Sigmoid colon (tissue), 7 donors: ENCODE measurements around the gene SNTA1. TPM values are rescaled to one million over a fixed set of nuclear protein-coding genes. Genes with fewer than 3 reads are reported as not detected.

Source experiments
- DNase-seq: peaks from one replicate; pipeline ENCODE4 v3.0.0-alpha.2; 2019
- H3K27ac ChIP-seq, 4 donors: fragments of 200-600 bp; sonication (generic); one replicate each; pipeline ENCODE4 v1.5.1; 2016 to 2019; ENCODE audit warnings: mild to moderate bottlenecking in 1 of 4
- H3K27me3 ChIP-seq, 3 donors: fragments of 200-600 bp; sonication (generic); one replicate each; pipeline ENCODE4 v1.5.1; 2019; ENCODE audit warnings: mild to moderate bottlenecking in 1 of 3
- H3K36me3 ChIP-seq, 4 donors: fragments of 200-600 bp; sonication (generic); one replicate each; pipeline ENCODE4 v1.5.1; 2016 to 2019
- H3K4me1 ChIP-seq, 4 donors: fragments of 200-600 bp; sonication (generic); one replicate each; pipeline ENCODE4 v1.5.1; 2017 to 2019
- H3K4me3 ChIP-seq, 4 donors: fragments of 200-600 bp; sonication (generic); one replicate each; pipeline ENCODE4 v1.5.1; 2017 to 2019; ENCODE audit warnings: mild to moderate bottlenecking in 2 of 4, moderate library complexity in 1 of 4
- H3K9me3 ChIP-seq, 4 donors: fragments of 200-600 bp in 3 of 4; sonication (generic) in 3 of 4; one replicate each; pipeline versions ENCODE4 v1.5.1 to v1.6.1; 2013 to 2019
- CTCF ChIP-seq, 4 experiments: fragments of 450-650 bp in 3 of 4; fragments of 200-600 bp in 1 of 4; IDR thresholded peaks; one replicate each; pipeline ENCODE4 v1.5.1; 2016 to 2019; ENCODE audit warnings: antibody characterized with exemption in 4 of 4, mild to moderate bottlenecking in 3 of 4, moderate library complexity in 2 of 4
- EP300 ChIP-seq, 4 donors: sonication (generic); formaldehyde crosslinking; IDR thresholded peaks; one replicate each; pipeline ENCODE4 v1.6.1; 2017; ENCODE audit warnings: antibody characterized with exemption in 4 of 4
- POLR2A ChIP-seq, 2 donors: fragments of 450-650 bp; IDR thresholded peaks; one replicate each; pipeline ENCODE4 v1.6.1; 2016; ENCODE audit warnings: antibody characterized with exemption in 2 of 2, mild to moderate bottlenecking in 2 of 2, moderate library complexity in 2 of 2
- POLR2AphosphoS5 ChIP-seq, 4 donors: sonication (generic); formaldehyde crosslinking; IDR thresholded peaks; one replicate each; pipeline ENCODE4 v1.6.1; 2017; ENCODE audit warnings: antibody characterized with exemption in 4 of 4
- WGBS, 2 donors: extraction: QIAGEN DNeasy Blood & Tissue Kit; methylation state at CpG; one replicate each; pipeline ENCODE4 v1.1.7; 2013; 5-methylcytosine and 5-hydroxymethylcytosine counted together
- intact Hi-C: fragments of 100-400 bp; cut with DNase I; formaldehyde crosslinking; loops from one replicate; pipeline ENCODE4 v1.15.1; 2023
- polyA plus RNA-seq, 3 donors: library from polyadenylated mRNA; stranded (reverse); fragments of 200-250 nt; gene quantifications; one replicate each; pipeline ENCODE4 v1.2.3, GENCODE V29; 2013
- total RNA-seq, 4 donors: library from RNA; depleted of rRNA; stranded (reverse); fragments of >200 nt; gene quantifications; one replicate each; pipeline ENCODE4 v1.1.0, GENCODE V29; 2016
- donor health status: healthy with polysubstance abuse.
- donor health status: Bipolar disorder and iron deficiency.
- donor health status: healthy.

Gene SNTA1
- total and polyA plus RNA-seq, 7 donors, result 5.8 to 42.7 (median 29.3) TPM

DNA sequence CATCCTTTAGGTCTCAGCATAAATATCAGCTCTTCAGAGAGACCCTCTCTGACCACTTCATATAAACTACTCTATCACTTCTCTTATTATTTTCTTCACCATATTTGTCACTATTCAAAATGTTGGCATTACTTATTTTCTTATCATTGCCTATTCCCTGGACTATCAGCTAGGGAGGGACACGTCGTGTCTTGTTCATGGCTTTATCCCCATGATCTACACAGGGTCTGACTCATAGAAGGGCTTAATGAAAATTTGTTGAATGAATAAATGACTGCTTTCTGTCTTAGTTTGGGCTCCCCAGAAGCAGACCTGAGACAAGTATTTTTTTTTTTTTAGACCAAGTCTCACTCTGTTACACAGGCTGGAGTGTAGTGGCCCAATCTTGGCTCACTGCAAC is 39.3 kb downstream of the SNTA1 start:
- no peak for DNase-seq
- no peaks in the 10 kb centered on the region for H3K9me3 ChIP-seq
- peaks cover 0 to 36% (median 24%) of the 10 kb centered on the region in 4 donors for H3K4me1 ChIP-seq
- H3K4me3 ChIP-seq, result no peak overlapping the region
- peaks cover 0 to 16% (median 2%) of the 10 kb centered on the region in 4 donors for H3K36me3 ChIP-seq
- no peak for TF ChIP-seq EP300 (IDR thresholded peaks at IDR 0.05)
- TF ChIP-seq POLR2A (IDR thresholded peaks at IDR 0.05), result no peak
- TF ChIP-seq CTCF (IDR thresholded peaks at IDR 0.05), result no peak
- no peak for TF ChIP-seq POLR2AphosphoS5 (IDR thresholded peaks at IDR 0.05)
- no peaks in the 10 kb centered on the region for H3K27me3 ChIP-seq
- H3K27ac ChIP-seq, result no peak overlapping the region
- 95 to 98% methylated on average over 2 of the region's 2 CpGs for WGBS, 2 donors
- intact Hi-C loops, result loop anchor here (5.0 kb wide), 2 partner anchors 38 to 263 kb away; partner anchors contain the start of genes ACTL10 and SNTA1

DNA sequence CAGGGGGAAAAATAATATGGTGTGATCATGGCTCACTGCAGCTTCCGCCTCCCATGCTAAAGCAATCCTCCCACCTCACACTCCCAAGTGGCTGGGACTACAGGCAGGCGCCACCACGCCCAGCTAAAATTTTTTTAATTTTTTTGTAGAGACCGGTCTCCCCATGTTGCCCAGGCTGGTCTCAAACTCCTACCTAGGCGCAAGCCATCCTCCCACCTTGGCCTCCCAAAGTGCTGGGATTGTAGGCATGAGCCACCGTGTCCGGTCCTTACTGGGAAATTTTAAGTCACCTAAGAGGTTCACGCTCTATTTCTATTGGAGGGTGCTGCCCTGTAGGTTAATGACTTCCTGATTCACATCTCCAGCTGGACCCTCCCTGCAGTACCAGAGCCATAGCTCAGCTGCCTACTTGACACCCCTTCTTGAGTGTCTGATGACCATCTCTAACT is 41.6 kb downstream of the SNTA1 start:
- intact Hi-C loops, result loop anchor here (5.0 kb wide), 2 partner anchors 40 to 265 kb away; partner anchors contain the start of genes ACTL10 and SNTA1
- no peak for DNase-seq
- peak overlapping the region; percentile 73 to 78 (median 76) for H3K27ac ChIP-seq

DNA sequence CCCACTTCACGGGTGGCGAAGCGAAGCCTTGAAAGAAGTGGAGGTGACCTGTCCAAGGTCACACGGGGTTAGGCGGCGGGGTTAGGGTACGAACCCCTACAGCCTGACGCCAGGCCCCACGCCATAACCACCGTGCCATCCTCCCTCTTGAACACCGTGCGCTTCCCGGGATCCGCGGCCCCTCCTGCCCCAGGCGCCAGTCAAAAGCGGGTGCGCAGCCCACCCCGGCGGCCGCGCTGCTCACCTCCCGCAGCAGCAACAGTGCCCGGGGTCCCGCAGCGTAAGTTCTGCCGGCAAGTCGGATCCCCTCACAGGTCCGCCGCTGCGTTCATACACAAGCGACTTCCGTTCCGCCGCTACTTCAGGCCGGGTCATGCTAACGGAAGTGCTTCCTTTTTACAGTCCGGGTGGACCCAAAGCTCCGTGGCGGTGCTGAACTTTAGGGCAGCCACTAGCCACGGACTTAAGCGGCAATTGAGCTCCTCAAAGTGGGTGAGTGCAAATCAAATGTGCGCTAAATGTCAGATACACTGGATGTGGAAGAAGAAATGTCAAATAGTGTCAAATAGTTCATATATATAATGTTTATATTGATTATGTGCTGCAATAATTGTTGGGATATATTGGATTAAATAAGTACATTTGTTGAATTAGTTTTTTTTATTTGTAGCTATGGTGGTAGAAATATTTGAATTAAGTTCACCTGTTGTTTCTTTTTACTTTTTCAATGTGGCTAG is 42.2 kb downstream of the SNTA1 start, which contains the start of gene CDK5RAP1:
TSS of gene CDK5RAP1 (minus strand) at position 336 of the 737 bp plus-strand sequence. CDS start 4,455 bp downstream, outside the sequence.
- 0% methylated on average over 43 of the region's 43 CpGs for WGBS, 2 donors
- DNase-seq, result peak; percentile 92
- Histone ChIP-seq H3K27ac (peak within 1 kb of the TSS; percentile 73 to 78 (median 76)), H3K9me3 (no peaks in the 10 kb centered on the region), H3K27me3 (no peaks in the 10 kb centered on the region), H3K4me1 (peaks cover 0 to 37% (median 26%) of the 10 kb centered on the region in 4 donors), H3K4me3 (peak within 1 kb of the TSS; percentile 80 to 99 (median 95)), H3K36me3 (peaks cover 0 to 2% (median 0%) of the 10 kb centered on the region in 4 donors)
- TF ChIP-seq POLR2A (IDR thresholded peaks at IDR 0.05) (peak in 1 of 2 donors; percentile 12), EP300 (IDR thresholded peaks at IDR 0.05) (no peak), CTCF (IDR thresholded peaks at IDR 0.05) (no peak), POLR2AphosphoS5 (IDR thresholded peaks at IDR 0.05) (peak; percentile 46 to 80 (median 78))
- intact Hi-C loops, result loop anchor here (5.0 kb wide), 2 partner anchors 41 to 266 kb away; partner anchors contain the start of genes ACTL10 and SNTA1

More for the DNA sequence above, 41.6 kb downstream of the SNTA1 start:
- Histone ChIP-seq H3K36me3 (peaks cover 0 to 6% (median 2%) of the 10 kb centered on the region in 4 donors), H3K4me1 (peaks cover 0 to 37% (median 26%) of the 10 kb centered on the region in 4 donors), H3K9me3 (no peaks in the 10 kb centered on the region), H3K27me3 (no peaks in the 10 kb centered on the region), H3K4me3 (peak overlapping the region; percentile 80 to 99 (median 95))
- 44 to 45% methylated on average over 8 of the region's 8 CpGs for WGBS, 2 donors
- no peak for TF ChIP-seq CTCF (IDR thresholded peaks at IDR 0.05)
- no peak for TF ChIP-seq EP300 (IDR thresholded peaks at IDR 0.05)
- TF ChIP-seq POLR2A (IDR thresholded peaks at IDR 0.05), result no peak
- no peak for TF ChIP-seq POLR2AphosphoS5 (IDR thresholded peaks at IDR 0.05)

DNA sequence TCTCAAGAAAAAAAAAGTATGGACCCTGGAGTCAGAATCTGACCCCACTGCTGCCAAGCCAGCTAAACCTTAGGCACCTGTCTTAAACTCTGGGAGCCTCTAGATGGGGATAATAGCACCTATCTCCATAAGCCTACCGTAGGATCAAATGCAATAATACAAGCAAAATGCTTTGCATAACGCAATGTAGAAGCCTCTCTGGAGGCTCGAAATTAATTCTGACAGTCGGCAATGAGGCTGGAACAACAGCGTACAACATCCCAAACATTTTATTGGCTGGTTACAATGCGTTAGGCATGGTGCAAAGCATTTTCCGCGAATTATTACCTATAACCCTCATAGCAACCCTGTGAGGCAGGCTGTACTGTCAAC is 42.8 kb downstream of the SNTA1 start:
- Histone ChIP-seq H3K27me3 (no peaks in the 10 kb centered on the region), H3K27ac (peak overlapping the region; percentile 73 to 78 (median 76)), H3K36me3 (peaks cover 0 to 7% (median 0%) of the 10 kb centered on the region in 4 donors), H3K4me3 (peak overlapping the region; percentile 80 to 99 (median 95)), H3K9me3 (no peaks in the 10 kb centered on the region), H3K4me1 (peaks cover 0 to 37% (median 26%) of the 10 kb centered on the region in 4 donors)
- intact Hi-C loops, result loop anchor here (5.0 kb wide), 2 partner anchors 42 to 267 kb away; partner anchors contain the start of genes ACTL10 and SNTA1
- 0% methylated on average over 8 of the region's 8 CpGs for WGBS, 2 donors
- TF ChIP-seq CTCF (IDR thresholded peaks at IDR 0.05) (no peak), POLR2AphosphoS5 (IDR thresholded peaks at IDR 0.05) (no peak), EP300 (IDR thresholded peaks at IDR 0.05) (no peak), POLR2A (IDR thresholded peaks at IDR 0.05) (no peak)
- DNase-seq, result no peak
